Kidney (tissue), 14 donors: ENCODE data around the gene MAD1L1. TPM values are rescaled to one million over a fixed set of nuclear protein-coding genes. Genes with fewer than 3 reads are reported as not detected.
A peak's percentile ranks its signal among the peaks of the same experiment; 100 is the strongest.

Experiments used
- DNase-seq, 5 donors: peaks; one replicate each; pipeline ENCODE4 v3.0.0-alpha.2; 2013 to 2020
- FAIRE-seq: peaks from 2 replicates; lab custom pipeline; 2012; peaks lifted over from hg19 to GRCh38; lab: Jason Lieb, UNC
- H3K27ac ChIP-seq, 2 donors: one replicate each; pipeline ENCODE4 v1.7.0; 2013; ENCODE audit warnings: low read depth in 2 of 2, low read length in 2 of 2, inconsistent platforms in 1 of 2
- H3K27me3 ChIP-seq: one replicate; pipeline ENCODE4 v1.7.1; 2013; ENCODE audit warnings: low read length, inconsistent platforms; ENCODE audit not compliant: control insufficient read depth, insufficient read depth
- H3K36me3 ChIP-seq, 3 donors: one replicate each; pipeline versions ENCODE4 v1.7.0 to v1.7.1; 2013; ENCODE audit warnings: low read length in 3 of 3, control low read depth in 1 of 3, inconsistent platforms in 1 of 3; ENCODE audit not compliant: insufficient read depth in 3 of 3, control insufficient read depth in 2 of 3
- H3K4me1 ChIP-seq, 3 donors: one replicate each; pipeline versions ENCODE4 v1.7.0 to v1.7.1; 2013; ENCODE audit warnings: low read length in 3 of 3, inconsistent platforms in 1 of 3, low read depth in 1 of 3; ENCODE audit not compliant: control insufficient read depth in 2 of 3, insufficient read depth in 2 of 3
- H3K4me3 ChIP-seq, 3 donors: one replicate each; pipeline versions ENCODE4 v1.7.0 to v1.8.1; 2013; ENCODE audit warnings: low read length in 3 of 3, control low read depth in 1 of 3, inconsistent platforms in 1 of 3
- H3K9ac ChIP-seq, 3 donors: one replicate each; pipeline versions ENCODE4 v1.7.0 to v1.7.1; 2013; ENCODE audit warnings: low read length in 3 of 3, control low read depth in 1 of 3, inconsistent platforms in 1 of 3
- H3K9me3 ChIP-seq, 3 donors: one replicate each; pipeline versions ENCODE4 v1.7.0 to v1.7.1; 2013; ENCODE audit warnings: low read length in 3 of 3, control low read depth in 1 of 3, inconsistent platforms in 1 of 3; ENCODE audit not compliant: control insufficient read depth in 2 of 3, insufficient read depth in 1 of 3
- CTCF ChIP-seq: IDR thresholded peaks from 3 replicates; pipeline ENCODE4 v1.5.1; 2012; ENCODE audit warnings: mild to moderate bottlenecking, moderate library complexity, borderline replicate concordance; ENCODE audit not compliant: insufficient read depth; ENCODE audit errors: extremely low read depth
- intact Hi-C: fragments of 100-400 bp; cut with DNase I; formaldehyde crosslinking; loops from one replicate; pipeline ENCODE4 v1.11.1; 2022
- polyA plus RNA-seq: library from polyadenylated mRNA; stranded (reverse); fragments of 350-450 nt; fragmentation: Illumina TruSeq; extraction: RNeasy Lipid Tissue Mini Kit (QIAGEN cat#74804); gene quantifications from one replicate; pipeline ENCODE4 v1.2.3, GENCODE V29; 2014; ENCODE audit warnings: low read depth, low replicate concordance; ENCODE audit not compliant: insufficient read depth
- total RNA-seq: library from RNA; stranded (reverse); fragmentation: NEBNext Ultra II Directional; extraction: Animal tissue kit (Norgen Biotek cat#: 25700); gene quantifications from one replicate; pipeline ENCODE4 v1.2.1, GENCODE V29; 2021
- donor health status: control.
- donor health status: control.
- donor health status: control.
- donor health status: control.
- donor health status: control.
- donor health status: DM: yes; HTN: yes; CAD: no.
- donor health status: Normal renal cell carcinoma (clear cell type).

MAD1L1 gene
- total and polyA plus RNA-seq, 2 donors from 2014 or later: 33.2 to 45.2 TPM

GRCh38 chr7:2242541-2243429 is 10.0 kb upstream of the MAD1L1 start:
- Histone ChIP-seq H3K27me3 (no peaks in the 10 kb centered on the region), H3K9ac (peak overlapping the region; percentile 32 to 60 (median 58)), H3K36me3 (peaks cover 0 to 12% (median 3%) of the 10 kb centered on the region in 3 donors), H3K9me3 (no peaks in the 10 kb centered on the region), H3K4me3 (peak overlapping the region; percentile 66 to 85 (median 81)), H3K4me1 (peaks cover 0 to 12% (median 5%) of the 10 kb centered on the region in 3 donors), H3K27ac (no peak overlapping the region)
- TF ChIP-seq CTCF: no peak
- DNase-seq (peak in 2 of 5 donors; percentile 31 to 32), FAIRE-seq (no peak)
- intact Hi-C loops: no loop called here

GRCh38 chr7:2241580-2242540 is 9.1 kb upstream of the MAD1L1 start, which contains the start of the genes MRM2 and NUDT1:
Gene MRM2 (minus strand): TSS chr7:2242205. CDS start chr7:2242169, 36 bp downstream.
Gene NUDT1 (plus strand): TSS chr7:2242226. CDS start chr7:2244575, 2,349 bp downstream.
- Histone ChIP-seq H3K27me3 (no peaks in the 10 kb centered on the region), H3K9ac (peak within 1 kb of the TSS; percentile 39 to 60 (median 58)), H3K36me3 (peaks cover 3 to 20% (median 4%) of the 10 kb centered on the region in 3 donors), H3K4me1 (peaks cover 0 to 12% (median 5%) of the 10 kb centered on the region in 3 donors), H3K9me3 (no peaks in the 10 kb centered on the region), H3K27ac (no peak within 1 kb of the TSS), H3K4me3 (peak within 1 kb of the TSS; percentile 71 to 85 (median 81))
- no peak for TF ChIP-seq CTCF
- intact Hi-C loops: no loop called here
- DNase-seq: peak; percentile 89 to 94 (median 91)
- FAIRE-seq: no peak

GRCh38 chr7:2239242-2239641 is 6.5 kb upstream of the MAD1L1 start:
- no peaks in the 10 kb centered on the region for H3K9me3 ChIP-seq
- no peak overlapping the region for H3K27ac ChIP-seq
- no peak overlapping the region for H3K9ac ChIP-seq
- DNase-seq (no peak), FAIRE-seq (no peak)
- intact Hi-C loops: no loop called here
- no peak for TF ChIP-seq CTCF
- peaks cover 0 to 12% (median 5%) of the 10 kb centered on the region in 3 donors for H3K4me1 ChIP-seq
- H3K27me3 ChIP-seq: no peaks in the 10 kb centered on the region
- H3K36me3 ChIP-seq: peaks cover 6 to 32% (median 10%) of the 10 kb centered on the region in 3 donors
- H3K4me3 ChIP-seq: no peak overlapping the region
